SK-N-SH treated with all-trans-retinoic acid at 6 μM for 48 hours (cell line): ENCODE measurements around the gene LRMDA.
A peak's percentile ranks its signal among the peaks of the same experiment; 100 is the strongest.

Source experiments
- ATAC-seq: fragments of 200-7000 bp; cut with Tn5 transposase; 3 replicates; pipeline ENCODE4 v1.9.1; 2020; ENCODE audit warnings: mild to moderate bottlenecking, moderate library complexity
- ARNTL ChIP-seq: fragments of 450-650 bp; formaldehyde crosslinking; IDR thresholded peaks from 2 replicates; pipeline ENCODE4 v1.5.0; 2020; ENCODE audit warnings: low read depth, mild to moderate bottlenecking, moderate library complexity, borderline replicate concordance
- CREB5 ChIP-seq: fragments of 250-450 bp; sonication (Bioruptor Pico); IDR thresholded peaks from 2 replicates; pipeline ENCODE4 v1.5.1; 2020; ENCODE audit warnings: low read depth, mild to moderate bottlenecking, moderate library complexity
- CSDC2 ChIP-seq: fragments of 250-450 bp; sonication (Bioruptor Pico); IDR thresholded peaks from 2 replicates; pipeline ENCODE4 v1.5.0; 2020; ENCODE audit warnings: mild to moderate bottlenecking, moderate library complexity
- CSRNP3 ChIP-seq: fragments of 250-450 bp; sonication (Bioruptor Pico); IDR thresholded peaks from 2 replicates; pipeline ENCODE4 v1.5.1; 2021; ENCODE audit warnings: mild to moderate bottlenecking, moderate library complexity
- ESRRG ChIP-seq: fragments of 250-450 bp; sonication (Bioruptor Pico); IDR thresholded peaks from 2 replicates; pipeline ENCODE4 v1.6.1; 2021; ENCODE audit warnings: mild to moderate bottlenecking
- GLIS3 ChIP-seq: fragments of 250-450 bp; sonication (Bioruptor Pico); IDR thresholded peaks from 2 replicates; pipeline ENCODE4 v1.5.0; 2020; ENCODE audit warnings: mild to moderate bottlenecking, moderate library complexity
- ISL1 ChIP-seq: fragments of 250-450 bp; sonication (Bioruptor Pico); IDR thresholded peaks from 2 replicates; pipeline ENCODE4 v2.1.2; 2022; ENCODE audit warnings: mild to moderate bottlenecking, moderate library complexity
- POU6F1 ChIP-seq: fragments of 250-450 bp; sonication (Bioruptor Pico); IDR thresholded peaks from 2 replicates; pipeline ENCODE4 v1.8.0; 2021; ENCODE audit warnings: low read depth, mild to moderate bottlenecking, moderate library complexity, borderline replicate concordance
- PPARA ChIP-seq: fragments of 250-450 bp; sonication (Bioruptor Pico); IDR thresholded peaks from 2 replicates; pipeline ENCODE4 v1.5.0; 2020; ENCODE audit warnings: mild to moderate bottlenecking, borderline replicate concordance
- RARB ChIP-seq: fragments of 250-450 bp; sonication (Bioruptor Pico); IDR thresholded peaks from 2 replicates; pipeline ENCODE4 v1.8.0; 2021; ENCODE audit warnings: mild to moderate bottlenecking, moderate library complexity
- SNAI2 ChIP-seq: fragments of 250-450 bp; sonication (Bioruptor Pico); IDR thresholded peaks from 2 replicates; pipeline ENCODE4 v1.5.0; 2020; ENCODE audit warnings: mild to moderate bottlenecking, moderate library complexity
- TCF4 ChIP-seq: fragments of 250-450 bp; sonication (Bioruptor Pico); IDR thresholded peaks from 2 replicates; pipeline ENCODE4 v1.8.0; 2021; ENCODE audit warnings: mild to moderate bottlenecking, moderate library complexity, borderline replicate concordance
- TOX ChIP-seq: fragments of 250-450 bp; sonication (Bioruptor Pico); IDR thresholded peaks from 2 replicates; pipeline ENCODE4 v1.8.0; 2021; ENCODE audit warnings: mild to moderate bottlenecking, moderate library complexity, borderline replicate concordance
- TSHZ2 ChIP-seq: fragments of 250-450 bp; sonication (Bioruptor Pico); IDR thresholded peaks from 2 replicates; pipeline ENCODE4 v1.5.0; 2020; ENCODE audit warnings: mild to moderate bottlenecking, moderate library complexity
- ZC3H10 ChIP-seq: fragments of 250-450 bp; sonication (Bioruptor Pico); IDR thresholded peaks from 2 replicates; pipeline ENCODE4 v1.5.1; 2021; ENCODE audit warnings: mild to moderate bottlenecking, moderate library complexity
- ZFP30 ChIP-seq: fragments of 450-650 bp; formaldehyde crosslinking; IDR thresholded peaks from 2 replicates; pipeline ENCODE4 v1.5.0; 2022; ENCODE audit warnings: mild to moderate bottlenecking, moderate library complexity

LRMDA gene

GRCh38 chr10:76284351-76284750, 852.9 kb downstream of the LRMDA start:
- TF ChIP-seq ISL1 (CRISPR knock-in tag) (no peak), CREB5 (CRISPR knock-in tag) (no peak), SNAI2 (no peak), CSRNP3 (CRISPR knock-in tag) (no peak), PPARA (CRISPR knock-in tag) (no peak), RARB (CRISPR knock-in tag) (no peak)
- no peak for ATAC-seq

- peak; percentile 8; the same call in 2 of the 3 replicates for ATAC-seq
- TF ChIP-seq ISL1 (CRISPR knock-in tag) (peak; percentile 22; the same call in 1 of the 2 replicates), TCF4 (CRISPR knock-in tag) (no peak)
- TF ChIP-seq, all 23 proteins: peak for 1
Observed at GRCh38 chr10:76285012-76285411, 853.6 kb downstream of the LRMDA start.

- ATAC-seq: no peak
- no peak for TF ChIP-seq POU6F1 (CRISPR knock-in tag)
- no peak for TF ChIP-seq PPARA (CRISPR knock-in tag)
- no peak for TF ChIP-seq TOX
- no peak for TF ChIP-seq ZFP30 (CRISPR knock-in tag)
- TF ChIP-seq ESRRG (CRISPR knock-in tag): no peak
- no peak for TF ChIP-seq CSRNP3 (CRISPR knock-in tag)
- TF ChIP-seq ZC3H10: no peak
- no peak for TF ChIP-seq CSDC2
- TF ChIP-seq TSHZ2 (CRISPR knock-in tag): no peak
Observed at GRCh38 chr10:76285515-76285914, 854.1 kb downstream of the LRMDA start.

- TF ChIP-seq POU6F1 (CRISPR knock-in tag) (no peak), CREB5 (CRISPR knock-in tag) (no peak), TOX (no peak), ZC3H10 (no peak), GLIS3 (CRISPR knock-in tag) (no peak), TCF4 (CRISPR knock-in tag) (no peak), ARNTL (CRISPR knock-in tag) (no peak), TSHZ2 (CRISPR knock-in tag) (no peak)
- no peak for ATAC-seq
Observed at GRCh38 chr10:76286536-76286935, 855.1 kb downstream of the LRMDA start.
